CD4-positive, CD25-positive, alpha-beta regulatory T cell (primary cell): ENCODE results near the gene SSTR5. TPM values are rescaled to one million over a fixed set of nuclear protein-coding genes. Genes with fewer than 3 reads are reported as not detected.

Source experiments
- ATAC-seq, 2 donors: fragments of 150-1000 bp; cut with Tn5 transposase; one replicate each; pipeline ENCODE4 v1.10.0; 2021; ENCODE audit warnings: low read depth in 2 of 2, moderate number of reproducible peaks in 2 of 2, moderate library complexity in 1 of 2
- DNase-seq, 3 donors: peaks; one replicate each; pipeline versions ENCODE4 v3.0.0 to v3.0.0-alpha.2; 2012 to 2022; ENCODE audit warnings: mixed read lengths in 1 of 3
- H3K27ac ChIP-seq: one replicate; pipeline ENCODE4 v1.7.0; 2013; ENCODE audit warnings: mild to moderate bottlenecking, low read length; ENCODE audit not compliant: insufficient read depth, poor library complexity, severe bottlenecking
- H3K27me3 ChIP-seq: one replicate; pipeline ENCODE4 v1.7.0; 2013; ENCODE audit warnings: low read length; ENCODE audit not compliant: control insufficient read depth, insufficient read depth
- H3K36me3 ChIP-seq: one replicate; pipeline ENCODE4 v1.7.0; 2013; ENCODE audit warnings: mild to moderate bottlenecking, low read length, moderate library complexity; ENCODE audit not compliant: control insufficient read depth, insufficient read depth
- H3K4me1 ChIP-seq: 2 replicates; pipeline ENCODE4 v1.7.0; 2013; ENCODE audit warnings: mild to moderate bottlenecking, low read length; ENCODE audit not compliant: insufficient read depth, control insufficient read depth, poor library complexity, severe bottlenecking
- H3K4me3 ChIP-seq: one replicate; pipeline ENCODE4 v1.7.0; 2013; ENCODE audit warnings: low read depth, mild to moderate bottlenecking, low read length, moderate library complexity
- H3K9me3 ChIP-seq, 2 experiments: 1 replicate in 1 of 2; 2 replicates in 1 of 2; pipeline ENCODE4 v1.7.0; 2013; ENCODE audit warnings: low read length in 2 of 2, mild to moderate bottlenecking in 1 of 2, moderate library complexity in 1 of 2; ENCODE audit not compliant: control insufficient read depth in 2 of 2
- H3K27ac Mint-ChIP-seq, 3 donors: one replicate each; pipeline ENCODE4 v1.8.0; 2020 to 2022; ENCODE audit warnings: mild to moderate bottlenecking in 3 of 3, mixed read lengths in 3 of 3, moderate library complexity in 2 of 3
- H3K27me3 Mint-ChIP-seq: one replicate; pipeline ENCODE4 v1.8.0; 2022; ENCODE audit warnings: mild to moderate bottlenecking, mixed read lengths
- H3K36me3 Mint-ChIP-seq: one replicate; pipeline ENCODE4 v1.8.0; 2020; ENCODE audit warnings: mixed read lengths
- H3K4me1 Mint-ChIP-seq, 4 donors: one replicate each; pipeline ENCODE4 v1.8.0; 2020 to 2022; ENCODE audit warnings: mixed read lengths in 4 of 4, mild to moderate bottlenecking in 1 of 4
- H3K4me3 Mint-ChIP-seq, 4 donors: one replicate each; pipeline ENCODE4 v1.8.0; 2020 to 2022; ENCODE audit warnings: mild to moderate bottlenecking in 4 of 4, mixed read lengths in 4 of 4, moderate library complexity in 3 of 4
- H3K9me3 Mint-ChIP-seq, 7 donors: one replicate each; pipeline ENCODE4 v1.8.0; 2020 to 2022; ENCODE audit warnings: mixed read lengths in 7 of 7, mild to moderate bottlenecking in 3 of 7, moderate library complexity in 2 of 7
- polyA plus RNA-seq, 4 donors: library from polyadenylated mRNA; unstranded; fragments of 300-500 nt; fragmentation: Illumina TruSeq; gene quantifications; one replicate each; pipeline ENCODE4 v1.2.3, GENCODE V29; 2021
- total RNA-seq: library from RNA; stranded (reverse); gene quantifications from one replicate; pipeline ENCODE4 v1.2.3, GENCODE V29; 2022

The SSTR5 gene
- total and polyA plus RNA-seq, 5 donors from 2014 or later: not detected

GRCh38 chr16:1047123-1047522 lies 25.4 kb upstream of the SSTR5 start:
- no peaks in the 10 kb centered on the region for H3K27me3 ChIP-seq
- Mint-ChIP-seq H3K27ac (no peak overlapping the region), H3K4me1 (peaks cover 0 to 1% (median 0%) of the 10 kb centered on the region in 4 donors), H3K4me3 (no peak overlapping the region), H3K9me3 (peaks cover 0 to 2% (median 0%) of the 10 kb centered on the region in 7 donors), H3K27me3 (no peaks in the 10 kb centered on the region), H3K36me3 (no peaks in the 10 kb centered on the region)
- H3K4me3 ChIP-seq: no peak overlapping the region
- ATAC-seq (no peak), DNase-seq (no peak)
- H3K27ac ChIP-seq: no peak overlapping the region
- no peaks in the 10 kb centered on the region for H3K4me1 ChIP-seq
- H3K36me3 ChIP-seq: no peaks in the 10 kb centered on the region
- H3K9me3 ChIP-seq: no peaks in the 10 kb centered on the region

GRCh38 chr16:1047801-1048200 lies 24.7 kb upstream of the SSTR5 start:
- no peaks in the 10 kb centered on the region for H3K36me3 ChIP-seq
- Mint-ChIP-seq H3K4me3 (no peak overlapping the region), H3K27me3 (no peaks in the 10 kb centered on the region), H3K36me3 (no peaks in the 10 kb centered on the region), H3K9me3 (no peaks in the 10 kb centered on the region), H3K4me1 (no peaks in the 10 kb centered on the region), H3K27ac (no peak overlapping the region)
- no peak overlapping the region for H3K27ac ChIP-seq
- no peaks in the 10 kb centered on the region for H3K4me1 ChIP-seq
- H3K4me3 ChIP-seq: no peak overlapping the region
- no peaks in the 10 kb centered on the region for H3K9me3 ChIP-seq
- ATAC-seq (no peak), DNase-seq (no peak)
- no peaks in the 10 kb centered on the region for H3K27me3 ChIP-seq

- Mint-ChIP-seq H3K4me3 (no peak overlapping the region), H3K9me3 (no peaks in the 10 kb centered on the region), H3K27me3 (no peaks in the 10 kb centered on the region), H3K4me1 (no peaks in the 10 kb centered on the region), H3K36me3 (no peaks in the 10 kb centered on the region), H3K27ac (no peak overlapping the region)
- Histone ChIP-seq H3K4me3 (no peak overlapping the region), H3K27me3 (no peaks in the 10 kb centered on the region), H3K4me1 (no peaks in the 10 kb centered on the region), H3K36me3 (no peaks in the 10 kb centered on the region), H3K27ac (no peak overlapping the region), H3K9me3 (no peaks in the 10 kb centered on the region)
- no peak for ATAC-seq
- DNase-seq: no peak
Observed at GRCh38 chr16:1048442-1049112, 24.0 kb upstream of the SSTR5 start.

GRCh38 chr16:1049113-1049975 lies 23.2 kb upstream of the SSTR5 start:
- Histone ChIP-seq H3K27ac (no peak overlapping the region), H3K27me3 (no peaks in the 10 kb centered on the region), H3K9me3 (no peaks in the 10 kb centered on the region), H3K36me3 (no peaks in the 10 kb centered on the region), H3K4me1 (no peaks in the 10 kb centered on the region), H3K4me3 (no peak overlapping the region)
- H3K9me3 Mint-ChIP-seq: no peaks in the 10 kb centered on the region
- no peak for DNase-seq
- no peaks in the 10 kb centered on the region for H3K4me1 Mint-ChIP-seq
- no peak overlapping the region for H3K27ac Mint-ChIP-seq
- ATAC-seq: no peak
- no peaks in the 10 kb centered on the region for H3K36me3 Mint-ChIP-seq
- no peak overlapping the region for H3K4me3 Mint-ChIP-seq
- H3K27me3 Mint-ChIP-seq: no peaks in the 10 kb centered on the region

- H3K36me3 Mint-ChIP-seq: no peaks in the 10 kb centered on the region
- H3K9me3 Mint-ChIP-seq: no peaks in the 10 kb centered on the region
- Histone ChIP-seq H3K36me3 (no peaks in the 10 kb centered on the region), H3K4me3 (no peak overlapping the region), H3K27ac (no peak overlapping the region), H3K9me3 (no peaks in the 10 kb centered on the region), H3K27me3 (no peaks in the 10 kb centered on the region), H3K4me1 (no peaks in the 10 kb centered on the region)
- H3K27me3 Mint-ChIP-seq: no peaks in the 10 kb centered on the region
- H3K4me3 Mint-ChIP-seq: no peak overlapping the region
- H3K27ac Mint-ChIP-seq: no peak overlapping the region
- DNase-seq (no peak), ATAC-seq (no peak)
- H3K4me1 Mint-ChIP-seq: no peaks in the 10 kb centered on the region
Observed at GRCh38 chr16:1049976-1050247, 22.6 kb upstream of the SSTR5 start.

- no peaks in the 10 kb centered on the region for H3K36me3 Mint-ChIP-seq
Observed at GRCh38 chr16:1050516-1050915, 22.0 kb upstream of the SSTR5 start.

GRCh38 chr16:1050921-1051320 lies 21.6 kb upstream of the SSTR5 start:
- peaks cover 0 to under 1% (median 0%) of the 10 kb centered on the region in 7 donors for H3K9me3 Mint-ChIP-seq
- ATAC-seq: no peak
- no peaks in the 10 kb centered on the region for H3K27me3 Mint-ChIP-seq
- Histone ChIP-seq H3K4me1 (no peaks in the 10 kb centered on the region), H3K27me3 (no peaks in the 10 kb centered on the region), H3K9me3 (no peaks in the 10 kb centered on the region), H3K4me3 (no peak overlapping the region), H3K36me3 (no peaks in the 10 kb centered on the region), H3K27ac (no peak overlapping the region)
- DNase-seq: no peak
- peak overlapping the region in 1 of 3 donors; percentile 20 for H3K27ac Mint-ChIP-seq
- no peak overlapping the region for H3K4me3 Mint-ChIP-seq
- no peaks in the 10 kb centered on the region for H3K36me3 Mint-ChIP-seq
- no peaks in the 10 kb centered on the region for H3K4me1 Mint-ChIP-seq

More at GRCh38 chr16:1050516-1050915, 22.0 kb upstream of the SSTR5 start:
- H3K4me3 Mint-ChIP-seq: no peak overlapping the region
- no peaks in the 10 kb centered on the region for H3K9me3 Mint-ChIP-seq
- H3K4me3 ChIP-seq: no peak overlapping the region
- H3K27me3 Mint-ChIP-seq: no peaks in the 10 kb centered on the region
- H3K4me1 Mint-ChIP-seq: no peaks in the 10 kb centered on the region
- H3K9me3 ChIP-seq: no peaks in the 10 kb centered on the region
- H3K27me3 ChIP-seq: no peaks in the 10 kb centered on the region
- no peak for DNase-seq
- H3K4me1 ChIP-seq: no peaks in the 10 kb centered on the region
- no peak overlapping the region for H3K27ac ChIP-seq
- ATAC-seq: no peak
- no peaks in the 10 kb centered on the region for H3K36me3 ChIP-seq
- no peak overlapping the region for H3K27ac Mint-ChIP-seq

- no peak for DNase-seq
- Histone ChIP-seq H3K4me3 (no peak overlapping the region), H3K4me1 (no peaks in the 10 kb centered on the region), H3K27ac (no peak overlapping the region), H3K36me3 (no peaks in the 10 kb centered on the region), H3K9me3 (no peaks in the 10 kb centered on the region), H3K27me3 (no peaks in the 10 kb centered on the region)
- no peaks in the 10 kb centered on the region for H3K27me3 Mint-ChIP-seq
- peaks cover 0 to 3% (median 0%) of the 10 kb centered on the region in 7 donors for H3K9me3 Mint-ChIP-seq
- no peaks in the 10 kb centered on the region for H3K36me3 Mint-ChIP-seq
- ATAC-seq: no peak
- no peaks in the 10 kb centered on the region for H3K4me1 Mint-ChIP-seq
- H3K4me3 Mint-ChIP-seq: no peak overlapping the region
- peak overlapping the region in 1 of 3 donors; percentile 20 for H3K27ac Mint-ChIP-seq
Observed at GRCh38 chr16:1051446-1051845, 21.1 kb upstream of the SSTR5 start.
